ENCODE results near the gene CHST13.

DNA sequence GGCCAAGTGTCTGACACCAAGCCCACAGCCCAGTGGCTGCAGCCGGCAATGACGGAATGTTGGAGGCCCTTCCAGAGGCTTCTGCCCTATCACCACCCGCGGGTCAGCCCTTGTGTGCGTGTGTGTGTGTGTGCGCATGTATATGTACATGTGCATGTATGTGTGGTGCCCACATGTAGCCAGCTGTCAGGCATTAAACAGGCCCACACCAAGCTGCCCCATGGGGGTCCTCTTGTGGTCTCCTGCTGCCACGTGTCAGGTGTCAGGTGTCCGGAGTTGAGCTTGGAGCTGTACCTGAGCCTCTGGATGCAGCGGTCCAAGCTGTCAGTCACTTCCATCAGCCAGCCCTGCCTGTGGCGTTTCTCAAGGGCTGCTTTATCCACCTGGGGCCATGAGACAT is 20.3 kb upstream of the CHST13 start:
- TF ChIP-seq, protein P1, sequence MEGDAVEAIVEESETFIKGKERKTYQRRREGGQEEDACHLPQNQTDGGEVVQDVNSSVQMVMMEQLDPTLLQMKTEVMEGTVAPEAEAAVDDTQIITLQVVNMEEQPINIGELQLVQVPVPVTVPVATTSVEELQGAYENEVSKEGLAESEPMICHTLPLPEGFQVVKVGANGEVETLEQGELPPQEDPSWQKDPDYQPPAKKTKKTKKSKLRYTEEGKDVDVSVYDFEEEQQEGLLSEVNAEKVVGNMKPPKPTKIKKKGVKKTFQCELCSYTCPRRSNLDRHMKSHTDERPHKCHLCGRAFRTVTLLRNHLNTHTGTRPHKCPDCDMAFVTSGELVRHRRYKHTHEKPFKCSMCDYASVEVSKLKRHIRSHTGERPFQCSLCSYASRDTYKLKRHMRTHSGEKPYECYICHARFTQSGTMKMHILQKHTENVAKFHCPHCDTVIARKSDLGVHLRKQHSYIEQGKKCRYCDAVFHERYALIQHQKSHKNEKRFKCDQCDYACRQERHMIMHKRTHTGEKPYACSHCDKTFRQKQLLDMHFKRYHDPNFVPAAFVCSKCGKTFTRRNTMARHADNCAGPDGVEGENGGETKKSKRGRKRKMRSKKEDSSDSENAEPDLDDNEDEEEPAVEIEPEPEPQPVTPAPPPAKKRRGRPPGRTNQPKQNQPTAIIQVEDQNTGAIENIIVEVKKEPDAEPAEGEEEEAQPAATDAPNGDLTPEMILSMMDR (IDR thresholded peaks at IDR 0.05), result no peak
- no peak for TF ChIP-seq POLR2AphosphoS5 (IDR thresholded peaks at IDR 0.05; ENCODE audit: insufficient read depth in 1 of 2, low read depth in 1 of 2)
- no peak for TF ChIP-seq POLR2A (IDR thresholded peaks at IDR 0.05)
